UCSD-AML1 (cell line): Measurements from ENCODE around the gene LTBP4.

ENCODE experiments used
- DNase-seq: peaks from one replicate; lab custom pipeline; 2025; ENCODE audit not compliant: unreplicated experiment; lab: John Stamatoyannopoulos, UW

The LTBP4 gene

GRCh38 chr19:40596608-40597328 lies 4.4 kb upstream of the LTBP4 start:
- no peak for DNase-seq

- DNase-seq = no peak
These were observed 3.8 kb upstream of the LTBP4 start for GRCh38 chr19:40597329-40597838.

DNA sequence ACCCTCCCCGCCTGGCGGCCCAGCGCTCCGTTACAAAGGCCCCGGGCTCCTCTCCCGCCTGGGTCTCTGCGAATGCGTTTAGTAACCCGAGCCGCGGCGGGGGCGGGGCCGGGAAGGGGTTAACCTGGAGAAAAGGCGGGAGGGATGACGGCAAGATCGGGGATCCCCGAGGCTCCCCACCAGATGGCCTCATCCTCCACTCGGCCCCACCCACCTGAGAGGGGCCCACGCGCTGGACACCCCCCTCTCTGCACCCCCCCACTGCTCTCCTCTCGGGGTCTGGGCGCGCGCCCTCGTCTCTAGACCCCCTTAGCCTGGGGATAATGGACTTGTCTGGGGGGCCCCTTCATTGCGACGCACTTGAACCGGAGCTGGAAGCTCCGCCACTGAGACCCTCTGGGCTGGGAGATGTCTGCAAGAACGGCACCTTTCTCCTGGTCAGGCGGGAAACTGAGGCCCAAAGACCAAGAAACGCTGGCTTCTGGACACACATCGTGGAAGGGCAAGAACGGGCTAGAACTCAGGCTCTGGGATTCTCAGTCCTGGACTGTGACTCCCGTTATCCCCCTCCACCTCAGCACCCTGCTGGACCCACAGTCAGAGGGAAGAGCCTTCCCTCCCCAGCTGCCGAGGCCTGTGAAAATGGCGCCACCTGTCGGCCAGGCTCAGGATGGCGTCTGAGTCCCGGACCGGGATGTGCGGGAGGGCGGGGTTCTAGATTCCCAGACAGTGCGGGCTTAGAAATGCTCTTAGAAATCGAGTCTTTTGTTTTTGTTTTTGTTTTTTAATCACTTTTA lies 2.9 kb upstream of the LTBP4 start:
- peak; percentile 83 for DNase-seq

DNA sequence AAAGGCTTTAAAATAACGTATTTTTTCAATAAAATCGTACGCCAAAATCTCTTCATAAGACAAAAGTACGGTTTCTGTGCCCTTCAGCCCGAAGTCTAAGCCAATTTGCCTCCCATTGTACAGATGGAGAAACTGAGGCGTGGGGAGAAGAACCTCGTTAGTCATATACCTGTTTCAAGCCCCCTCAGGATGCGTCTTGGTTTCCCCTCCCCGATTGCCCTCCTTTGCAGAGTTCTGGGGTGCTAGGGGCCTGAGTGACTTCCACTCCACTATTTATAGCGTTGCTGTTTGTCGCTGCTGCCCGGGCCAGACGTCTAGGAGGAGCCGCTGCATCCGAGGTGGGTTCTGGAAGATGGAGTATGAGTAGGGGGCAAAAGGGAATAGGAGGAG lies 2.3 kb upstream of the LTBP4 start:
- DNase-seq = no peak

DNA sequence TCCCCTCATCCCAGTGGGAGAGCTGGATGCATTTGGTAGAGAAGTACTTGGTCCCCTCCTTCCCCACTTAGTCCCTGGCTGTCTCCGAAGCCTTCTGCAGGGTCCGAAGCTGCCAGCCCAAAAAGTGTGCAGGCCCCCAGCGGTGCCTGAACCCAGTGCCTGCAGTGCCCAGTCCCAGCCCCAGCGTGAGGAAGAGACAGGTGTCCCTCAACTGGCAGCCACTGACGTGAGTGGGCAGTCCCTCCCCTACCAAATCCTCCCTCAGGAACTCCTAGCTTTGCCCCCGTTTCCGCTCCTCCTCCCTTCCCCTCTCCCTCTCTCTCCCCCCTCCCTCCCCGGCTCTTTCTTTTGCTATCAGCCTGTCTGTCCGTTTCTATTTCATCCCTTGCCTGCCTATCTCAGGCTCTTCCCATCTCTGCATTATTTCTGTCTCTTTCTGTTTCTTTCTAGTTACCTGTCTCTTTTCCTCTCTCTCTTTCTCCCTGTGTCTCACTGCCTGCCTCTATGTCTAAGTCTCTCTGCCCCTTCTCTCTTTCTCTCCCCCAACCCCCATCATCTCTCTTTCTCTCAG lies 1.8 kb upstream of the LTBP4 start:
- peak; percentile 23 for DNase-seq

DNA sequence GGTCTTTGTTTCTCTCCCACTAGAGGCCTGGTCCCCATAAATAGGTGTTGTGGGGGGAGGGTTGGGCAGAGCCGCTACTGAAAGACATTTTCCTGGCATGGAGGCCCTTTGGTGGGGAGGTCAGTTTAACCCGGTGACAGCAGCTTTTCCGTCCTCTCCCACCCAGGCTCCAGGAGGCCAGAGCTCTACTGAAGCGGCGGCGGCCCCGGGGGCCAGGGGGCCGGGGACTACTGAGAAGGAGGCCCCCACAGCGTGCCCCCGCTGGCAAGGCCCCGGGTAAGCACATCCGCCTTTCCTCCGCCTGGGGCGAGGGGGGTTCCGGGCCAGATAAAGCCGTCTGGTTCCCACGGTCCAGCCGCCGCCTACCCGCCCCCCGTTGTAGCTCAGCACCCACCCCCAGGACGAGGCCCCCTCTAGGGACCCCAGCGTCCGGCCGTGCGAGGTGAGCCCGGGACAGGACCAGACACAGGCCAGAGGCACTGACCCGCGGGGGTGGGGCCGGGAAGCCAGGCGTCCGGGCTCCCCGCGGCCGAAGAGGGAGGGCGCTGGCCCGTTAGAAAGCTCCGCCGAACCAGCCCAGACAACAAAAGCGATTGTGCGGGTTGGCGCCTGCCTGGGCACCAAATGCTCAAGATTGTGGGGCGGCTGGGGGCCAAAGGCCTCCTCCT lies 1.1 kb upstream of the LTBP4 start:
- no peak for DNase-seq

DNA sequence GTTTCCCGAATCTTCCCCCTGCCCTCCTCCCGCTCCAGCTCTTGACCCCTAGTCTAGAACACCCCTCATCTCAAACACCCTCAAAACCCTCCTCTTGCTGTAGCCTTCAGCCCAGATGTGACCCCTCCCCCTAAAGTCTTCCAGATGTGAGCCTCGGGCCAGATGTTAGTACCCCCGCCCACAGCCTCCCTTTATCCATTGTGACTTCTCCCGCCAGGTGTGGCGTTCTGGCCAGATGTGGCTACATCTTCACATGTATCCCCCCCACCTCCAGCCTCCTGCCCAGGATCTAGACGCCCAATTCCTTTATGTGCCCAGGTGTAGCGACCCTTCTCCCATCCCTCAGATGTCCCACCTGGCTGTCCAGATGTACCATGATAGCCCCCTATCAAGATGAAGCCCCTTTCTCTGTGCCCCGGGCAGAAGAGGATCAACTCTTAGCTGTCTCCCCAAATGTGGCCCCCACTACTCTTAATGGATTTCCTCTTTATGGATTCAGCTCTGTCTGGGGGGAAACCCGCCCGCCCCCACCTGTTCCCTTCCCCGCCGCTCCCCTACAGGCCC lies 517 bp upstream of the LTBP4 start:
- no peak for DNase-seq

DNA sequence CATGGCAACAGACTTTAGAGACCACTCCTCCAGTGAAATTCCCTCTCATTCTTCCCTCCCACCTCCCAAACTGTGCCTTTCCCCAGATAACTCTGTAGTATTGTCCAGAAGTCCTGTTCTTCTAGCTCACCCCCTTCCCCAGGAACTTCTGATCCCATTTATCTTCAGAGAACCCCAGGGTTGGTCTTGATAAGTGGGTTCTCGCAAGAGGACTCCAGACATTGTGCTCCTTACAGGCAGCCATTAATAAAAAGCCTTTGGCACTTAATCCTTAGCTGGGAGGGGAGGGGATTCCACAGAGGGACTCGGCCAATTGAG lies 1.9 kb downstream of the LTBP4 start:
- no peak for DNase-seq

DNA sequence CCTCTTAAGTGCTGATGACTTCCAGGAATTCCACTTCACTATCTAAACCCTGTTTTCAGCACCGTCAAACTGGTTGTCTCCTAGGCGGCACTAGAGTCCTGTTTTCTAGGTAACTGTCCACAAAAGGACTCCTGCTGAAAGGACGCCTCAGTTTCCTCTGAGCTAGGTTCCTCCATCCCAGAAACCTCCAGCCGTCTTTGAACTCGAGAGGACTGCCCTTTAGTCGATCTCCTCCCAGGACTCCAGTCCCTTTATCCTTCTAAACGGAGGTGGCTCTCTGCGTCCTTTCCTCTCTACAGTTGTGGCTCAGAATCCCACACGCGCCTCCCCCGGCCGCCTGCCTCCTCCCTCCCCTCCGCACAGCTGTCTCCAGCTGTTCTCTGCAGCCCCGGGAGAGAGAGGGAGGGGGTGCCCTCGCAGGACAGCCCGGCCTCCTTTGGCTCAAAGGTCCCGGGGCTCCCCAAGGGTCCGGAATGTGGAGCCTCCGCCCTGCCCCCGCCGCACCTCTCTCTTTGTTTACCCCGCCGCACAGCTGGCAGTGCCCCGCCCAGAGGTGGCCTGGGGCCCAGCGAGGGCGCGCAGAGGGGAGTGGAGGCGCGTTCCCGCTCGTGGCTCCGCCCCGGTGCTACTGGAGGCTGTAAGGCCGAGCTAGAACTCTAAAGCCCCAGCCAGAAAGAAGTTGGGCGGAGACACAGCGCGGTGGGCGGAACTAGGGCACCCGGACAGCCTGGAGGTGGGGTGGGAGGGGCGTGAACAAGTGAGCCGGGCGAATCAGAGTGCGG lies 2.4 kb downstream of the LTBP4 start:
- peak; percentile 97 for DNase-seq

GRCh38 chr19:40604171-40604646 lies 3.0 kb downstream of the LTBP4 start:
- DNase-seq = no peak

DNA sequence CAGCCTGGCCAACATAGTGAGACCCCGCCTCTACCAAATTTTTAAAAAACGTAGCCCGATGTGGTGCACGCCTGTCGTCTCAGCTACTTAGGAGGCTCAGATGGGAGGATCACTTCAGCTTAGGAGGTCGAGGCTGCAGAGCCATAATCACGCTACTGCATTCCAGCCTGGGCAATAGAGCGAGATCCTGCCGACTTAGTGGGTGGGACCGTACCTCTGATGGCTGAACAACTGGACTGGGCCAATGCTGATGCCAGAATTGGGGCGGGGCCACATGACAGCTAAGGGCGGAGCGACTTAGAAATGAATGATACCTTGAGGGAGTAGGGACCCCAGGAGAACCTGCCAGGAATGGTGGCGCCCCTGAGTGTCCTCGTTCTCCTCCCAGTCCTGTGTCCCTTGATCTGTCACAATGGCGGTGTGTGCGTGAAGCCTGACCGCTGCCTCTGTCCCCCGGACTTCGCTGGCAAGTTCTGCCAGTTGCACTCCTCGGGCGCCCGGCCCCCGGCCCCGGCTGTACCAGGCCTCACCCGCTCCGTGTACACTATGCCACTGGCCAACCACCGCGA lies 3.6 kb downstream of the LTBP4 start:
- no peak for DNase-seq

GRCh38 chr19:40605216-40605971 lies 4.2 kb downstream of the LTBP4 start:
- peak; percentile 72 for DNase-seq

- DNase-seq = no peak
These were observed 6.4 kb downstream of the LTBP4 start for GRCh38 chr19:40607311-40608239.

GRCh38 chr19:40608240-40608621 lies 7.1 kb downstream of the LTBP4 start:
- DNase-seq = no peak

DNA sequence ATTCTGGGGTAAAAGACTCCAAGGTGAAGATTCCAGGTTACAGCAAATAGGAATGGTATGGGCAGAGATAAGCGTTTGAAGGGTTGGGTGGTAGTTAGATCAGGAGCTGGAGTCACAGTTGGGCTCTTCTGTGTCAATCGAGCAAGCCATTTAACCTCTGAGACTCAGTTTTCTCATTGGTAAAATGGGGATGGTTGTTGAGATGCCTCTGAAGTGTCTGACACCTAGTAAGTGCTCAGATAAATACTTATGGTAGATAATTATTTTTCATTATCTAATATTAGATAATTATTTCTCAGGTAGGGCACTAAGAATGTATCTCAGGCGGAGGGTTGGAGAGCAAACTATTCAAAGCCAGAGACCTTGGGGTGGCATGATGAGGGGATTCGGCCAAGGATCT lies 7.8 kb downstream of the LTBP4 start:
- no peak for DNase-seq

DNA sequence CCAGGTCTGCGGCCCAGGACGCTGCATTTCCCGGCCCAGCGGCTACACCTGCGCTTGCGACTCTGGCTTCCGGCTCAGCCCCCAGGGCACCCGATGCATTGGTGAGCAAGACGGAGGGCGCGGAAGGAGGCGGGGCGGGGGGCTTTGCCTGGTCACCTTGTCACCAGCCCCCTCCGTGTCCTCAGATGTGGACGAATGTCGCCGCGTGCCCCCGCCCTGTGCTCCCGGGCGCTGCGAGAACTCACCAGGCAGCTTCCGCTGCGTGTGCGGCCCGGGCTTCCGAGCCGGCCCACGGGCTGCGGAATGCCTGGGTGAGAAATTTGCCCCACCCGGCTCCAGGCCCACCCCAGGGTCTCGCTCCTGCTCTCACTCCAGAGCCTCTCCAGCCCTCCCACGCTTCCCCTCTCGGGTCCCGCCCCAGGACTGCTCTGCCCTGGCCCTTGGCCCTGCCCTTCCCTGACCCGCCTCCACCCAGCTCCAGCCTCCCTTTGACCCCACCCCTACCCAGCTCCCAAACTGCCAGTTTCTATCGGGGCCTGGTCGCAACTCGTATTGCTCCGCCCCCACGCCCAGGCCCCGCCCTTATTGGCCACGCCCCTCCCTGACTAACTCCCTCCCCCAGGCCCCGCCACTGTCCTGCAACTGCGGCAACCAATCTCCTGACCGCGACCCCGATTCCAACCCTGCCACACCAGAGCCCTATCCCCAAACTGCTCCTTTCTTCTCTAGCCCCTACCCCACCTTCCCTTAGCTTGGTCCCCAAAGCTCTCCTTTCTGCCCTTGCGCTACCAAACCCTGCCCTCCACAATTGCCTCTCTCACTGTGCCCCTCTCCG lies 8.6 kb downstream of the LTBP4 start:
- peak; percentile 95 for DNase-seq

- peak; percentile 67 for DNase-seq
These were observed 9.4 kb downstream of the LTBP4 start for GRCh38 chr19:40610396-40611064.
